ENCODE results near the gene PNPLA6.

PNPLA6 gene

GRCh38 chr19:7603919-7604318 is 68.4 kb downstream of the PNPLA6 start:
- DNase-seq: no peak

- no peak for DNase-seq
Observed at GRCh38 chr19:7605490-7606222, 70.1 kb downstream of the PNPLA6 start.

GRCh38 chr19:7606289-7606688 is 70.8 kb downstream of the PNPLA6 start:
- DNase-seq: no peak

GRCh38 chr19:7607212-7607873 is 71.8 kb downstream of the PNPLA6 start:
- DNase-seq: no peak

- no peak for DNase-seq
Observed at GRCh38 chr19:7607874-7608560, 72.5 kb downstream of the PNPLA6 start.

GRCh38 chr19:7610491-7611240 is 75.1 kb downstream of the PNPLA6 start:
- no peak for DNase-seq

Measured in retina (tissue), 1 donor.